IMR-90 (cell line): ENCODE results near the gene TMEM38B. TPM values are rescaled to one million over a fixed set of nuclear protein-coding genes. Genes with fewer than 3 reads are reported as not detected.

ENCODE experiments used
- ATAC-seq: fragments of 200-7000 bp; cut with Tn5 transposase; 2 replicates; pipeline ENCODE4 v1.9.1; 2020; ENCODE audit warnings: low read depth, mild to moderate bottlenecking, moderate library complexity
- BruUV-seq: library from RNA; stranded (reverse); fragments of 400-500 nt; replicated peaks from 2 replicates; lab custom pipeline; 2021; lab: Mats Ljungman, UMichigan
- CTCF ChIA-PET: fragments of 300-600 bp; formaldehyde crosslinking; extraction: SDS; loops from one replicate; lab custom pipeline; 2021; ENCODE audit warnings: antibody characterized with exemption; lab: Yijun Ruan, JAX
- POLR2A ChIA-PET: fragments of 300-600 bp; sonication (Branson Sonifier 250); formaldehyde crosslinking; loops from one replicate; lab custom pipeline; 2022; ENCODE audit warnings: antibody characterized with exemption; ENCODE audit not compliant: unreplicated experiment; lab: Charles Lee
- DNase-seq: peaks from one replicate; pipeline ENCODE4 v3.0.0; 2013
- H2AFZ ChIP-seq: replicated peaks from 2 replicates; pipeline ENCODE3; 2013; ENCODE audit warnings: low read length, mild to moderate bottlenecking; ENCODE audit not compliant: poor library complexity
- H2AK5ac ChIP-seq: 2 replicates; pipeline ENCODE4 v1.6.1; 2013; ENCODE audit warnings: low read depth, low read length, inconsistent platforms
- H2AK9ac ChIP-seq: replicated peaks from 2 replicates; pipeline ENCODE3; 2013; ENCODE audit warnings: mild to moderate bottlenecking, low read depth, low read length, moderate library complexity; ENCODE audit not compliant: poor library complexity
- H2BK120ac ChIP-seq: 2 replicates; pipeline ENCODE4 v1.6.1; 2013; ENCODE audit warnings: low read depth, low read length, inconsistent platforms
- H2BK15ac ChIP-seq: 3 replicates; pipeline ENCODE4 v1.6.1; 2013; ENCODE audit warnings: low read depth, low read length, inconsistent platforms
- H2BK20ac ChIP-seq: 2 replicates; pipeline ENCODE4 v1.6.1; 2013; ENCODE audit warnings: low read depth, mild to moderate bottlenecking, inconsistent platforms, low read length, moderate library complexity
- H2BK5ac ChIP-seq: 2 replicates; pipeline ENCODE4 v1.6.1; 2013; ENCODE audit warnings: mild to moderate bottlenecking, low read depth, low read length, inconsistent platforms; ENCODE audit not compliant: poor library complexity, severe bottlenecking
- H3K14ac ChIP-seq: replicated peaks from 2 replicates; pipeline ENCODE4 v1.6.1; 2013; ENCODE audit warnings: low read depth, low read length, inconsistent platforms
- H3K18ac ChIP-seq: 2 replicates; pipeline ENCODE4 v1.6.1; 2013; ENCODE audit warnings: low read depth, low read length, control low read depth
- H3K23ac ChIP-seq: 2 replicates; pipeline ENCODE4 v1.6.1; 2013; ENCODE audit warnings: low read depth, low read length, inconsistent platforms
- H3K27ac ChIP-seq: 2 replicates; pipeline ENCODE4 v1.5.1; 2013; ENCODE audit warnings: mild to moderate bottlenecking, control low read depth, low read length; ENCODE audit not compliant: insufficient read depth
- H3K27me3 ChIP-seq: 2 replicates; pipeline ENCODE4 v1.6.1; 2013; ENCODE audit warnings: low read length; ENCODE audit not compliant: control insufficient read depth, insufficient read depth
- H3K36me3 ChIP-seq: 2 replicates; pipeline ENCODE4 v1.6.1; 2013; ENCODE audit warnings: low read length, mixed read lengths; ENCODE audit not compliant: control insufficient read depth, insufficient read depth
- H3K4ac ChIP-seq: 2 replicates; pipeline ENCODE4 v1.6.1; 2013; ENCODE audit warnings: low read depth, low read length, inconsistent platforms
- H3K4me1 ChIP-seq: 2 replicates; pipeline ENCODE4 v1.6.1; 2013; ENCODE audit warnings: low read length, mixed read lengths; ENCODE audit not compliant: control insufficient read depth, insufficient read depth
- H3K4me2 ChIP-seq: 2 replicates; pipeline ENCODE4 v1.6.1; 2013; ENCODE audit warnings: low read depth, mild to moderate bottlenecking, control low read depth, low read length, moderate library complexity
- H3K4me3 ChIP-seq: 2 replicates; pipeline ENCODE4 v1.5.1; 2013; ENCODE audit warnings: low read depth, mild to moderate bottlenecking, control low read depth, low read length, moderate library complexity; ENCODE audit not compliant: insufficient read depth
- H3K56ac ChIP-seq: 2 replicates; pipeline ENCODE4 v1.6.1; 2013; ENCODE audit warnings: low read length, inconsistent platforms; ENCODE audit not compliant: insufficient read depth; ENCODE audit errors: extremely low read depth
- H3K79me1 ChIP-seq, 2 experiments: 2 replicates each; pipeline ENCODE4 v1.6.1; 2013; ENCODE audit warnings: low read length in 2 of 2, inconsistent platforms in 1 of 2, low read depth in 1 of 2
- H3K9ac ChIP-seq: 2 replicates; pipeline ENCODE4 v1.6.1; 2013; ENCODE audit warnings: low read depth, low read length, control low read depth
- H3K9me1 ChIP-seq: 2 replicates; pipeline ENCODE4 v1.6.1; 2013; ENCODE audit warnings: low read length, inconsistent platforms; ENCODE audit not compliant: insufficient read depth
- H3K9me3 ChIP-seq: 2 replicates; pipeline ENCODE4 v1.6.1; 2013; ENCODE audit warnings: low read length; ENCODE audit not compliant: control insufficient read depth, insufficient read depth
- H4K20me1 ChIP-seq: 2 replicates; pipeline ENCODE4 v1.6.1; 2013; ENCODE audit warnings: low read length, inconsistent platforms; ENCODE audit not compliant: insufficient read depth
- H4K5ac ChIP-seq: 2 replicates; pipeline ENCODE4 v1.6.1; 2013; ENCODE audit warnings: mild to moderate bottlenecking, low read depth, low read length, control low read depth
- H4K8ac ChIP-seq, 2 experiments: 2 replicates each; pipeline ENCODE4 v1.6.1; 2013; ENCODE audit warnings: low read depth in 2 of 2, low read length in 2 of 2, control low read depth in 1 of 2, inconsistent platforms in 1 of 2
- H4K91ac ChIP-seq: 2 replicates; pipeline ENCODE4 v1.6.1; 2013; ENCODE audit warnings: low read depth, low read length, inconsistent platforms; ENCODE audit not compliant: insufficient read depth
- BHLHE40 ChIP-seq: fragments of 150-350 bp; IDR thresholded peaks from 2 replicates; pipeline ENCODE4 v1.6.1; 2016; ENCODE audit warnings: mild to moderate bottlenecking, low read depth, low read length
- CEBPB ChIP-seq: IDR thresholded peaks from 2 replicates; pipeline ENCODE4 v1.6.1; 2012; ENCODE audit warnings: low read depth, low read length, improper control_type of control experiment
- CHD1 ChIP-seq: IDR thresholded peaks from 2 replicates; pipeline ENCODE4 v1.6.1; 2012; ENCODE audit warnings: low read depth, low read length, improper control_type of control experiment
- FOS ChIP-seq: fragments of 150-350 bp; IDR thresholded peaks from 2 replicates; pipeline ENCODE4 v1.6.1; 2016; ENCODE audit warnings: low read depth, low read length
- MAFK ChIP-seq: IDR thresholded peaks from 2 replicates; pipeline ENCODE4 v1.6.1; 2012; ENCODE audit warnings: low read depth, low read length, improper control_type of control experiment
- MAZ ChIP-seq: IDR thresholded peaks from 2 replicates; pipeline ENCODE4 v1.6.1; 2012; ENCODE audit warnings: low read depth, mild to moderate bottlenecking, low read length, improper control_type of control experiment, moderate library complexity, borderline replicate concordance
- MXI1 ChIP-seq: IDR thresholded peaks from 2 replicates; pipeline ENCODE4 v1.6.1; 2012; ENCODE audit warnings: low read depth, mild to moderate bottlenecking, low read length, moderate library complexity, borderline replicate concordance
- RAD21 ChIP-seq: IDR thresholded peaks from 2 replicates; pipeline ENCODE4 v1.6.1; 2012; ENCODE audit warnings: low read length, improper control_type of control experiment
- RFX5 ChIP-seq: IDR thresholded peaks from 2 replicates; pipeline ENCODE4 v1.8.0; 2012; ENCODE audit warnings: low read depth, mild to moderate bottlenecking, low read length, moderate library complexity
- WGBS, 2 experiments: methylation state at CpG; one replicate each; pipeline versions ENCODE4 v1.1.5 to v1.1.7; 2013; ENCODE audit warnings: missing lambda C conversion rate in 2 of 2; ENCODE audit not compliant: insufficient read length in 1 of 2; ENCODE audit errors: extremely low coverage in 2 of 2; 5-methylcytosine and 5-hydroxymethylcytosine counted together
- dilution Hi-C: fragments of 300-500 bp; cut with HindIII; formaldehyde crosslinking; loops from one replicate; pipeline ENCODE4 v1.14.3; 2018; ENCODE audit warnings: low sequenced_read_pairs; ENCODE audit not compliant: unreplicated experiment
- in situ Hi-C: fragments of 300-500 bp; cut with MboI; formaldehyde crosslinking; loops from 3 replicates; pipeline ENCODE4 v1.14.3; 2019; ENCODE audit warnings: low sequenced_read_pairs, inconsistent platforms, mixed read lengths
- intact Hi-C: fragments of 100-400 bp; cut with micrococcal nuclease; formaldehyde crosslinking; loops from 2 replicates; pipeline ENCODE4 v1.10.0; 2022
- polyA plus RNA-seq, 3 experiments: library from polyadenylated mRNA; depleted of rRNA; stranded (reverse); fragments of >200 nt; gene quantifications; 2 replicates each; pipeline ENCODE4 v1.2.3, GENCODE V29; 2012; ENCODE audit warnings: low replicate concordance in 1 of 3
- total RNA-seq: library from RNA; depleted of rRNA; stranded (reverse); fragments of >200 nt; gene quantifications from 2 replicates; pipeline ENCODE4 v1.2.3, GENCODE V29; 2012
- TF ChIP-seq, protein P1 (sequence below): conservative IDR thresholded peaks from 2 replicates; pipeline ENCODE4 v1.5.1; 2012; ENCODE audit warnings: mild to moderate bottlenecking, low read depth, low read length, improper control_type of control experiment
- TF ChIP-seq, protein P2 (sequence below): fragments of 150-350 bp; IDR thresholded peaks from 2 replicates; pipeline ENCODE4 v1.6.1; 2016; ENCODE audit warnings: low read depth, mild to moderate bottlenecking, low read length, moderate library complexity, borderline replicate concordance

The TMEM38B gene
- total and polyA plus RNA-seq, 2 of the 4 experiments (the other 2 are of a cell fraction): 3.3 to 11.5 TPM

DNA sequence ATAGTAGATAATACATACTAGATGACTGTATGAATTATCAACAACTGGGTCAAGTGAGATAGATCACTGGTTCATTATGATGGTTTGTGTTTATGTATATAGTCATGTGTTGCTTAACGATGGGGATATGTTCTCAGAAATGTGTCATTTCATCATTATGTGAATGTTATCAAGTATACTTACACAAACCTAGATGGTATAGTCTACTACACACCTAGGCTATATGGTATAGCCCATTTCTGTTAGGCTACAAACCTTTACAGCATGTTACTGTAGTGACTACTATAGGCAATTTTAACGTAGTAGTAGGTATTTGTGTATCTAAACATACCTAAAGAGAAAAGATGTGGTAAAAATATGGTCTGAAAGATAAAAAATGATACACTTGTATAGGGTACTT lies 31.0 kb downstream of the TMEM38B start:
- H3K23ac ChIP-seq: no peak overlapping the region
- H3K14ac ChIP-seq: no peak overlapping the region
- no peak overlapping the region for H3K4me3 ChIP-seq
- no peak for DNase-seq
- H3K4ac ChIP-seq: no peak overlapping the region
- H4K8ac ChIP-seq: no peak overlapping the region
- no peak overlapping the region for H2BK5ac ChIP-seq
- H3K56ac ChIP-seq: no peak overlapping the region
- TF ChIP-seq RFX5: no peak
- no peak for TF ChIP-seq MXI1
- no peak for TF ChIP-seq FOS
- TF ChIP-seq, protein P1, sequence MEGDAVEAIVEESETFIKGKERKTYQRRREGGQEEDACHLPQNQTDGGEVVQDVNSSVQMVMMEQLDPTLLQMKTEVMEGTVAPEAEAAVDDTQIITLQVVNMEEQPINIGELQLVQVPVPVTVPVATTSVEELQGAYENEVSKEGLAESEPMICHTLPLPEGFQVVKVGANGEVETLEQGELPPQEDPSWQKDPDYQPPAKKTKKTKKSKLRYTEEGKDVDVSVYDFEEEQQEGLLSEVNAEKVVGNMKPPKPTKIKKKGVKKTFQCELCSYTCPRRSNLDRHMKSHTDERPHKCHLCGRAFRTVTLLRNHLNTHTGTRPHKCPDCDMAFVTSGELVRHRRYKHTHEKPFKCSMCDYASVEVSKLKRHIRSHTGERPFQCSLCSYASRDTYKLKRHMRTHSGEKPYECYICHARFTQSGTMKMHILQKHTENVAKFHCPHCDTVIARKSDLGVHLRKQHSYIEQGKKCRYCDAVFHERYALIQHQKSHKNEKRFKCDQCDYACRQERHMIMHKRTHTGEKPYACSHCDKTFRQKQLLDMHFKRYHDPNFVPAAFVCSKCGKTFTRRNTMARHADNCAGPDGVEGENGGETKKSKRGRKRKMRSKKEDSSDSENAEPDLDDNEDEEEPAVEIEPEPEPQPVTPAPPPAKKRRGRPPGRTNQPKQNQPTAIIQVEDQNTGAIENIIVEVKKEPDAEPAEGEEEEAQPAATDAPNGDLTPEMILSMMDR: no peak
- no peak for TF ChIP-seq CEBPB
- TF ChIP-seq BHLHE40: no peak
- TF ChIP-seq MAFK: no peak
- no peak for TF ChIP-seq MAZ
- TF ChIP-seq, protein P2, sequence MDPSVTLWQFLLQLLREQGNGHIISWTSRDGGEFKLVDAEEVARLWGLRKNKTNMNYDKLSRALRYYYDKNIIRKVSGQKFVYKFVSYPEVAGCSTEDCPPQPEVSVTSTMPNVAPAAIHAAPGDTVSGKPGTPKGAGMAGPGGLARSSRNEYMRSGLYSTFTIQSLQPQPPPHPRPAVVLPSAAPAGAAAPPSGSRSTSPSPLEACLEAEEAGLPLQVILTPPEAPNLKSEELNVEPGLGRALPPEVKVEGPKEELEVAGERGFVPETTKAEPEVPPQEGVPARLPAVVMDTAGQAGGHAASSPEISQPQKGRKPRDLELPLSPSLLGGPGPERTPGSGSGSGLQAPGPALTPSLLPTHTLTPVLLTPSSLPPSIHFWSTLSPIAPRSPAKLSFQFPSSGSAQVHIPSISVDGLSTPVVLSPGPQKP: no peak
- no peak for TF ChIP-seq CHD1
- TF ChIP-seq RAD21: no peak
- no peaks in the 10 kb centered on the region for H3K79me1 ChIP-seq
- no peak overlapping the region for H4K91ac ChIP-seq
- intact Hi-C loops: no loop called here
- no peak overlapping the region for H3K27ac ChIP-seq
- no peaks in the 10 kb centered on the region for H3K9me1 ChIP-seq
- H2BK15ac ChIP-seq: no peak overlapping the region
- H4K20me1 ChIP-seq: no peaks in the 10 kb centered on the region
- WGBS, 2 experiments: no CpG with 5 or more reads among the region's 2 CpGs
- no peaks in the 10 kb centered on the region for H3K9me3 ChIP-seq
- dilution Hi-C loops: no loop called here
- ChIA-PET CTCF (no interaction called here), POLR2A (no interaction called here)
- no peak overlapping the region for H4K5ac ChIP-seq
- H2BK120ac ChIP-seq: no peak overlapping the region
- no peak overlapping the region for H3K9ac ChIP-seq
- no peaks in the 10 kb centered on the region for H3K27me3 ChIP-seq
- BruUV-seq: no TSS peak
- ATAC-seq: no peak
- no peaks in the 10 kb centered on the region for H3K4me1 ChIP-seq
- H2AK5ac ChIP-seq: no peak overlapping the region
- H3K18ac ChIP-seq: no peak overlapping the region
- H3K36me3 ChIP-seq: no peaks in the 10 kb centered on the region
- no peak overlapping the region for H2AK9ac ChIP-seq
- no peak overlapping the region for H2BK20ac ChIP-seq
- no peak overlapping the region for H3K4me2 ChIP-seq
- in situ Hi-C loops: no loop called here
- no peak overlapping the region for H2AFZ ChIP-seq
